GM23338 (cell line): ENCODE results near the gene PMCH. TPM values are rescaled to one million over a fixed set of nuclear protein-coding genes. Genes with fewer than 3 reads are reported as not detected.
A peak's percentile ranks its signal among the peaks of the same experiment; 100 is the strongest.
"Not testable (repeated sequence)": the region's sequence is repeated elsewhere in the genome, so short reads cannot be mapped to it uniquely, and the experiment has no call there.

Source experiments
- ATAC-seq: fragments of 200-7000 bp; cut with Tn5 transposase; 3 replicates; pipeline ENCODE4 v1.9.1; 2020
- DNase-seq: peaks from one replicate; pipeline ENCODE4 v3.0.0-alpha.2; 2015; ENCODE audit warnings: low spot score
- H2AFZ ChIP-seq: fragments of 200-600 bp; sonication (generic); 2 replicates; pipeline ENCODE4 v1.8.0; 2016; ENCODE audit warnings: antibody characterized with exemption, mild to moderate bottlenecking, moderate library complexity
- H3F3A ChIP-seq: fragments of 200-600 bp; sonication (generic); replicated peaks from 2 replicates; pipeline ENCODE4 v1.8.0; 2017; ENCODE audit warnings: antibody characterized with exemption, mixed run types, low read depth
- H3K27ac ChIP-seq: fragments of 200-600 bp; sonication (generic); 2 replicates; pipeline ENCODE4 v1.6.1; 2016; ENCODE audit warnings: low read depth
- H3K27me3 ChIP-seq: fragments of 200-600 bp; sonication (generic); 2 replicates; pipeline ENCODE4 v1.8.0; 2016; ENCODE audit warnings: mild to moderate bottlenecking, mixed run types, moderate library complexity; ENCODE audit not compliant: insufficient read depth
- H3K36me3 ChIP-seq: fragments of 200-600 bp; sonication (generic); 2 replicates; pipeline ENCODE4 v1.8.0; 2016; ENCODE audit warnings: mild to moderate bottlenecking; ENCODE audit not compliant: insufficient read depth
- H3K4me1 ChIP-seq: fragments of 200-600 bp; sonication (generic); 2 replicates; pipeline ENCODE4 v1.8.0; 2016; ENCODE audit warnings: mild to moderate bottlenecking, moderate library complexity; ENCODE audit not compliant: insufficient read depth
- H3K4me2 ChIP-seq: fragments of 200-600 bp; sonication (generic); 2 replicates; pipeline ENCODE4 v1.7.1; 2017; ENCODE audit warnings: mixed run types
- H3K4me3 ChIP-seq: fragments of 200-600 bp; sonication (generic); 2 replicates; pipeline ENCODE4 v1.6.1; 2016; ENCODE audit warnings: mixed run types
- H3K79me2 ChIP-seq: fragments of 200-600 bp; sonication (generic); replicated peaks from 2 replicates; pipeline ENCODE4 v1.8.0; 2017; ENCODE audit warnings: mild to moderate bottlenecking; ENCODE audit not compliant: insufficient read depth
- H3K9me2 ChIP-seq: fragments of 200-600 bp; sonication (generic); 2 replicates; pipeline ENCODE4 v1.8.0; 2017; ENCODE audit not compliant: insufficient read depth
- H4K20me1 ChIP-seq: fragments of 200-600 bp; sonication (generic); replicated peaks from 2 replicates; pipeline ENCODE4 v1.8.0; 2017; ENCODE audit warnings: mild to moderate bottlenecking; ENCODE audit not compliant: insufficient read depth
- H3K27ac Mint-ChIP-seq: 2 replicates; pipeline ENCODE4 v1.8.0; 2020; ENCODE audit warnings: inconsistent platforms, mild to moderate bottlenecking, moderate library complexity, mixed read lengths
- H3K27me3 Mint-ChIP-seq: 3 replicates; pipeline ENCODE4 v1.8.0; 2022; ENCODE audit warnings: low read depth, mild to moderate bottlenecking, moderate library complexity, mixed read lengths, inconsistent platforms; ENCODE audit not compliant: insufficient read depth, poor library complexity
- H3K36me3 Mint-ChIP-seq: 3 replicates; pipeline ENCODE4 v1.8.0; 2021; ENCODE audit warnings: low read depth, mild to moderate bottlenecking, inconsistent platforms, moderate library complexity, mixed read lengths
- H3K4me1 Mint-ChIP-seq: 3 replicates; pipeline ENCODE4 v1.8.0; 2020; ENCODE audit warnings: mild to moderate bottlenecking, inconsistent platforms, mixed read lengths
- H3K4me3 Mint-ChIP-seq: 3 replicates; pipeline ENCODE4 v1.8.0; 2021; ENCODE audit warnings: moderate library complexity, mild to moderate bottlenecking, inconsistent platforms, mixed read lengths
- H3K9me3 Mint-ChIP-seq: 3 replicates; pipeline ENCODE4 v1.8.0; 2020; ENCODE audit warnings: moderate library complexity, mild to moderate bottlenecking, inconsistent platforms, mixed read lengths
- EZH2 ChIP-seq: fragments of 200-600 bp; sonication (generic); IDR thresholded peaks from one replicate; pipeline ENCODE4 v1.8.0; 2017; ENCODE audit warnings: antibody characterized with exemption, mild to moderate bottlenecking, low read depth; ENCODE audit not compliant: unreplicated experiment
- polyA plus RNA-seq: library from polyadenylated mRNA; unstranded; fragments of >200 nt; fragmentation: Nextera tagmentation; extraction: Ambion mirVana; gene quantifications from 2 replicates; pipeline ENCODE4 v1.2.1, GENCODE V29; 2016
- total RNA-seq: library from RNA; depleted of rRNA; stranded (reverse); fragments of >200 nt; shearing (Covaris generic); gene quantifications from 2 replicates; pipeline ENCODE4 v1.2.3, GENCODE V29; 2014
- TF ChIP-seq, protein P1 (sequence below): fragments of 250-450 bp; sonication (Bioruptor Pico); IDR thresholded peaks from 2 replicates; pipeline ENCODE4 v1.5.0; 2020; ENCODE audit warnings: mild to moderate bottlenecking, moderate library complexity
- TF ChIP-seq, protein P2 (sequence below), 2 experiments: fragments of 200-600 bp in 1 of 2; sonication (generic) in 1 of 2; conservative IDR thresholded peaks; 2 replicates each; pipeline versions ENCODE4 v1.5.1 to v1.6.1; 2016 to 2017; ENCODE audit warnings: antibody characterized with exemption in 2 of 2, low read depth in 2 of 2, mild to moderate bottlenecking in 2 of 2, moderate library complexity in 1 of 2

PMCH gene
- total and polyA plus RNA-seq, 2 experiments from 2014 or later = 1.1 TPM; not detected in 1

DNA sequence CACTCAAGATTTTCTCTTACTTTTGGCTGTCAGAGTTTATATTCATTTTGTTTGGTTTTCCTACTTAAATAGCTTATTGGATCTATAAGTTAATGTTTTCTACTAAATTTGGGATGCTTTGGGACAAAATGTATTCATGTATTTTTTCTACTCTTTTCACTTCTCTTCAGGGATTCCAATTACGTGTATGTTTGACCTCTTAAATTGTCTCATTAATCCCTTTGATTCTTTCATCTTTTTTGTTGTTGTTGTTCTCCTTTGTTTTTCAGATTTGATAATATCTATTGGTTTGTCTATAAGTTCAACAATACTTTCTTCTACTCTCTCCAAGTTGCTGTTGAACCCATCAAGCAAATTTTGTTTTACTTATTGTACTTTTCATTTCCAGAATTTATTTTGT lies 34.2 kb downstream of the PMCH start (continued):
- no peak for TF ChIP-seq EZH2
- TF ChIP-seq, protein P1, sequence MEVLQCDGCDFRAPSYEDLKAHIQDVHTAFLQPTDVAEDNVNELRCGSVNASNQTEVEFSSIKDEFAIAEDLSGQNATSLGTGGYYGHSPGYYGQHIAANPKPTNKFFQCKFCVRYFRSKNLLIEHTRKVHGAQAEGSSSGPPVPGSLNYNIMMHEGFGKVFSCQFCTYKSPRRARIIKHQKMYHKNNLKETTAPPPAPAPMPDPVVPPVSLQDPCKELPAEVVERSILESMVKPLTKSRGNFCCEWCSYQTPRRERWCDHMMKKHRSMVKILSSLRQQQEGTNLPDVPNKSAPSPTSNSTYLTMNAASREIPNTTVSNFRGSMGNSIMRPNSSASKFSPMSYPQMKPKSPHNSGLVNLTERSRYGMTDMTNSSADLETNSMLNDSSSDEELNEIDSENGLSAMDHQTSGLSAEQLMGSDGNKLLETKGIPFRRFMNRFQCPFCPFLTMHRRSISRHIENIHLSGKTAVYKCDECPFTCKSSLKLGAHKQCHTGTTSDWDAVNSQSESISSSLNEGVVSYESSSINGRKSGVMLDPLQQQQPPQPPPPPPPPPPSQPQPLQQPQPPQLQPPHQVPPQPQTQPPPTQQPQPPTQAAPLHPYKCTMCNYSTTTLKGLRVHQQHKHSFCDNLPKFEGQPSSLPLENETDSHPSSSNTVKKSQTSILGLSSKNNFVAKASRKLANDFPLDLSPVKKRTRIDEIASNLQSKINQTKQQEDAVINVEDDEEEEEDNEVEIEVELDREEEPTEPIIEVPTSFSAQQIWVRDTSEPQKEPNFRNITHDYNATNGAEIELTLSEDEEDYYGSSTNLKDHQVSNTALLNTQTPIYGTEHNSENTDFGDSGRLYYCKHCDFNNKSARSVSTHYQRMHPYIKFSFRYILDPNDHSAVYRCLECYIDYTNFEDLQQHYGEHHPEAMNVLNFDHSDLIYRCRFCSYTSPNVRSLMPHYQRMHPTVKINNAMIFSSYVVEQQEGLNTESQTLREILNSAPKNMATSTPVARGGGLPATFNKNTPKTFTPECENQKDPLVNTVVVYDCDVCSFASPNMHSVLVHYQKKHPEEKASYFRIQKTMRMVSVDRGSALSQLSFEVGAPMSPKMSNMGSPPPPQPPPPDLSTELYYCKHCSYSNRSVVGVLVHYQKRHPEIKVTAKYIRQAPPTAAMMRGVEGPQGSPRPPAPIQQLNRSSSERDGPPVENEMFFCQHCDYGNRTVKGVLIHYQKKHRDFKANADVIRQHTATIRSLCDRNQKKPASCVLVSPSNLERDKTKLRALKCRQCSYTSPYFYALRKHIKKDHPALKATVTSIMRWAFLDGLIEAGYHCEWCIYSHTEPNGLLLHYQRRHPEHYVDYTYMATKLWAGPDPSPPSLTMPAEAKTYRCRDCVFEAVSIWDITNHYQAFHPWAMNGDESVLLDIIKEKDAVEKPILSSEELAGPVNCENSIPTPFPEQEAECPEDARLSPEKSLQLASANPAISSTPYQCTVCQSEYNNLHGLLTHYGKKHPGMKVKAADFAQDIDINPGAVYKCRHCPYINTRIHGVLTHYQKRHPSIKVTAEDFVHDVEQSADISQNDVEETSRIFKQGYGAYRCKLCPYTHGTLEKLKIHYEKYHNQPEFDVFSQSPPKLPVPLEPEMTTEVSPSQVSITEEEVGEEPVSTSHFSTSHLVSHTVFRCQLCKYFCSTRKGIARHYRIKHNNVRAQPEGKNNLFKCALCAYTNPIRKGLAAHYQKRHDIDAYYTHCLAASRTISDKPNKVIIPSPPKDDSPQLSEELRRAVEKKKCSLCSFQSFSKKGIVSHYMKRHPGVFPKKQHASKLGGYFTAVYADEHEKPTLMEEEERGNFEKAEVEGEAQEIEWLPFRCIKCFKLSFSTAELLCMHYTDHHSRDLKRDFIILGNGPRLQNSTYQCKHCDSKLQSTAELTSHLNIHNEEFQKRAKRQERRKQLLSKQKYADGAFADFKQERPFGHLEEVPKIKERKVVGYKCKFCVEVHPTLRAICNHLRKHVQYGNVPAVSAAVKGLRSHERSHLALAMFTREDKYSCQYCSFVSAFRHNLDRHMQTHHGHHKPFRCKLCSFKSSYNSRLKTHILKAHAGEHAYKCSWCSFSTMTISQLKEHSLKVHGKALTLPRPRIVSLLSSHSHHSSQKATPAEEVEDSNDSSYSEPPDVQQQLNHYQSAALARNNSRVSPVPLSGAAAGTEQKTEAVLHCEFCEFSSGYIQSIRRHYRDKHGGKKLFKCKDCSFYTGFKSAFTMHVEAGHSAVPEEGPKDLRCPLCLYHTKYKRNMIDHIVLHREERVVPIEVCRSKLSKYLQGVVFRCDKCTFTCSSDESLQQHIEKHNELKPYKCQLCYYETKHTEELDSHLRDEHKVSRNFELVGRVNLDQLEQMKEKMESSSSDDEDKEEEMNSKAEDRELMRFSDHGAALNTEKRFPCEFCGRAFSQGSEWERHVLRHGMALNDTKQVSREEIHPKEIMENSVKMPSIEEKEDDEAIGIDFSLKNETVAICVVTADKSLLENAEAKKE = no peak
- TF ChIP-seq, protein P2, sequence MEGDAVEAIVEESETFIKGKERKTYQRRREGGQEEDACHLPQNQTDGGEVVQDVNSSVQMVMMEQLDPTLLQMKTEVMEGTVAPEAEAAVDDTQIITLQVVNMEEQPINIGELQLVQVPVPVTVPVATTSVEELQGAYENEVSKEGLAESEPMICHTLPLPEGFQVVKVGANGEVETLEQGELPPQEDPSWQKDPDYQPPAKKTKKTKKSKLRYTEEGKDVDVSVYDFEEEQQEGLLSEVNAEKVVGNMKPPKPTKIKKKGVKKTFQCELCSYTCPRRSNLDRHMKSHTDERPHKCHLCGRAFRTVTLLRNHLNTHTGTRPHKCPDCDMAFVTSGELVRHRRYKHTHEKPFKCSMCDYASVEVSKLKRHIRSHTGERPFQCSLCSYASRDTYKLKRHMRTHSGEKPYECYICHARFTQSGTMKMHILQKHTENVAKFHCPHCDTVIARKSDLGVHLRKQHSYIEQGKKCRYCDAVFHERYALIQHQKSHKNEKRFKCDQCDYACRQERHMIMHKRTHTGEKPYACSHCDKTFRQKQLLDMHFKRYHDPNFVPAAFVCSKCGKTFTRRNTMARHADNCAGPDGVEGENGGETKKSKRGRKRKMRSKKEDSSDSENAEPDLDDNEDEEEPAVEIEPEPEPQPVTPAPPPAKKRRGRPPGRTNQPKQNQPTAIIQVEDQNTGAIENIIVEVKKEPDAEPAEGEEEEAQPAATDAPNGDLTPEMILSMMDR (conservative IDR thresholded peaks at IDR 0.05; ENCODE audit: low read depth in 2 of 2) = no peak

DNA sequence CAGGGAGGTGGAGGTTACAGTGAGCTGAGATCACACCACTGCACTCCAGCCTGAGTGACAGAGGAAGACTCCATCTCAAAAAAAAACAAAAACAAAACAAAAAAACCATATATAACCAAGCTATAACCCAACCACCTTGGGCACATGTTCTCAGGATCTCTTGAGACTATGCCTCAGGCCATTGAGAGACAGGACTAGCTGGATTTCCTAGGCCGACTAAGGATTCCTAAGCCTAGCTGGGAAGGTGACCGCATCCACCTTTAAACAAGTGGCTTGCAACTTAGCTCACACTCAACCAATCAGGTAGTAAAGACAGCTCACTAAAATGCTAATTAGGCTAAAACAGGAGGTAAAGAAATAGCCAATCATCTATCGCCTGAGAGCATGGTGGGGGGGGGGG lies 42.4 kb downstream of the PMCH start:
- not testable (repeated sequence) for ATAC-seq, H3K27ac ChIP-seq, H3K36me3 ChIP-seq, H3K79me2 ChIP-seq, H3K27me3 ChIP-seq, H3F3A ChIP-seq, DNase-seq, H3K27me3 Mint-ChIP-seq, H4K20me1 ChIP-seq, H3K9me3 Mint-ChIP-seq, H2AFZ ChIP-seq, H3K4me3 ChIP-seq, H3K9me2 ChIP-seq, H3K4me3 Mint-ChIP-seq
- Histone ChIP-seq H3K4me1 (peaks cover 11% of the 10 kb centered on the region; the same call in 1 of the 2 replicates), H3K4me2 (peak overlapping the region; percentile 50; the same call in 1 of the 2 replicates)
- Mint-ChIP-seq H3K4me1 (peaks cover 11% of the 10 kb centered on the region), H3K27ac (0 out of 2 replicates have a peak overlapping the region, but pooled peaks have one; percentile 44), H3K36me3 (peaks cover 23% of the 10 kb centered on the region)

DNA sequence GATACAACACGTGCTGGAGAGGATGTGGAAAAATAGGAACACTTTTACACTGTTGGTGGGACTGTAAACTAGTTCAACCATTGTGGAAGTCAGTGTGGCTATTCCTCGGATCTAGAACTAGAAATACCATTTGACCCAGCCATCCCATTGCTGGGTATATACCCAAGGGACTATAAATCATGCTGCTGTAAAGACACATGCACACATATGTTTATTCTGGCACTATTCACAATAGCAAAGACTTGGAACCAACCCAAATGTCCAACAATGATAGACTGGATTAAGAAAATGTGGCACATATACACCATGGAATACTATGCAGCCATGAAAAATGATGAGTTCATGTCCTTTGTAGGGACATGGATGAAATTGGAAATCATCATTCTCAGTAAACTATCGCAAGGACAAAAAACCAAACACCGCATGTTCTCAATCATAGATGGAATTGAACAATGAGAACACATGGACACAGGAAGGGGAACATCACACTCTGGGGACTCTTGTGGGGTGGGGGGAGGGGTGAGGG lies 50.5 kb downstream of the PMCH start:
- H2AFZ ChIP-seq, H3K27ac ChIP-seq, H3K9me2 ChIP-seq, H3K36me3 ChIP-seq, H3K4me1 ChIP-seq, H3F3A ChIP-seq, H3K27ac Mint-ChIP-seq, H3K4me3 ChIP-seq, H3K27me3 ChIP-seq, DNase-seq, H3K27me3 Mint-ChIP-seq, H4K20me1 ChIP-seq, H3K4me1 Mint-ChIP-seq, H3K4me2 ChIP-seq, H3K9me3 Mint-ChIP-seq, H3K4me3 Mint-ChIP-seq, ATAC-seq: not testable (repeated sequence)
- peaks cover 45% of the 10 kb centered on the region for H3K36me3 Mint-ChIP-seq
- H3K79me2 ChIP-seq = peaks cover 16% of the 10 kb centered on the region
